ENCODE measurements around the gene ANHX.

ANHX gene

DNA sequence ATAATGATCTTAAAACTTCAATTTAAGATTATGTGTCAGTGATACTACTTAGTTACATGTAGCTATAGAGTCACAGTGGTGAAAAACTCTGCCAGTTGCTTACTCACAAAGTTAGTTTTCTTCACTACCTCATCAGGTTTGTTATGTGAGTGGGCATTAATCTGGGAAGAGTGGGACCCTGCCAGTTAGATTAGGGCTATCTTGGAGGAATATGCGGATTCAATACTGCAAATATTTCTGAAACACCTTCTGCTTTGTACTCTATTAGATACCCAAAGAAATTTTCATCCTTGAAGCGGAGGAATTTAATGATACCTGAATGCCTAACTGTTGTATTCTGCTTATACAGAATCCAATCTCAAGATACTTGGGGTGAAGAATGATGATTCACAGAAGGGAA, 29.3 kb downstream of the ANHX start:
- no peaks in the 10 kb centered on the region for H3K27me3 ChIP-seq (ENCODE audit: insufficient read depth, low read length, poor library complexity, severe bottlenecking)
- H3K4me1 ChIP-seq (ENCODE audit: insufficient read depth, low read length, poor library complexity, severe bottlenecking) = no peaks in the 10 kb centered on the region
- H3K9ac ChIP-seq (ENCODE audit: low read depth, low read length, poor library complexity, severe bottlenecking) = no peak overlapping the region
- no peaks in the 10 kb centered on the region for H3F3A ChIP-seq (ENCODE audit: low read depth)
- TF ChIP-seq, protein P1, sequence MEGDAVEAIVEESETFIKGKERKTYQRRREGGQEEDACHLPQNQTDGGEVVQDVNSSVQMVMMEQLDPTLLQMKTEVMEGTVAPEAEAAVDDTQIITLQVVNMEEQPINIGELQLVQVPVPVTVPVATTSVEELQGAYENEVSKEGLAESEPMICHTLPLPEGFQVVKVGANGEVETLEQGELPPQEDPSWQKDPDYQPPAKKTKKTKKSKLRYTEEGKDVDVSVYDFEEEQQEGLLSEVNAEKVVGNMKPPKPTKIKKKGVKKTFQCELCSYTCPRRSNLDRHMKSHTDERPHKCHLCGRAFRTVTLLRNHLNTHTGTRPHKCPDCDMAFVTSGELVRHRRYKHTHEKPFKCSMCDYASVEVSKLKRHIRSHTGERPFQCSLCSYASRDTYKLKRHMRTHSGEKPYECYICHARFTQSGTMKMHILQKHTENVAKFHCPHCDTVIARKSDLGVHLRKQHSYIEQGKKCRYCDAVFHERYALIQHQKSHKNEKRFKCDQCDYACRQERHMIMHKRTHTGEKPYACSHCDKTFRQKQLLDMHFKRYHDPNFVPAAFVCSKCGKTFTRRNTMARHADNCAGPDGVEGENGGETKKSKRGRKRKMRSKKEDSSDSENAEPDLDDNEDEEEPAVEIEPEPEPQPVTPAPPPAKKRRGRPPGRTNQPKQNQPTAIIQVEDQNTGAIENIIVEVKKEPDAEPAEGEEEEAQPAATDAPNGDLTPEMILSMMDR (conservative IDR thresholded peaks at IDR 0.05; ENCODE audit: low read length) = no peak
- TF ChIP-seq EZH2phosphoT487 (IDR thresholded peaks at IDR 0.05; ENCODE audit: borderline replicate concordance) = no peak
- H3K36me3 ChIP-seq (ENCODE audit: insufficient read depth, low read length) = no peaks in the 10 kb centered on the region
- H4K20me1 ChIP-seq (ENCODE audit: insufficient read depth, low read length, poor library complexity, severe bottlenecking) = no peaks in the 10 kb centered on the region
- H3K9me3 ChIP-seq (ENCODE audit: insufficient read depth, low read depth, low read length) = peaks cover 75% of the 10 kb centered on the region
- H3K9me2 ChIP-seq (replicated peaks; ENCODE audit: low read depth, low read length) = no peaks in the 10 kb centered on the region
- H3K4me2 ChIP-seq (ENCODE audit: low read depth, low read length, poor library complexity, severe bottlenecking) = no peak overlapping the region
- no peak overlapping the region for H3K4me3 ChIP-seq (ENCODE audit: low read length, poor library complexity, severe bottlenecking)
- H2AFZ ChIP-seq (ENCODE audit: low read length) = no peak overlapping the region
- H3K79me2 ChIP-seq (ENCODE audit: insufficient read depth, low read length) = no peaks in the 10 kb centered on the region

GRCh38 chr12:133204264-133204603, 31.4 kb downstream of the ANHX start:
- Histone ChIP-seq H4K20me1 (ENCODE audit: insufficient read depth, low read length, poor library complexity, severe bottlenecking) (no peaks in the 10 kb centered on the region), H3F3A (ENCODE audit: low read depth) (no peaks in the 10 kb centered on the region), H3K4me3 (ENCODE audit: low read length, poor library complexity, severe bottlenecking) (no peak overlapping the region), H3K79me2 (ENCODE audit: insufficient read depth, low read length) (no peaks in the 10 kb centered on the region), H3K36me3 (ENCODE audit: insufficient read depth, low read length) (no peaks in the 10 kb centered on the region), H3K9me3 (ENCODE audit: insufficient read depth, low read depth, low read length) (peaks cover 69% of the 10 kb centered on the region), H3K9me2 (replicated peaks; ENCODE audit: low read depth, low read length) (no peaks in the 10 kb centered on the region), H3K4me2 (ENCODE audit: low read depth, low read length, poor library complexity, severe bottlenecking) (no peak overlapping the region), H2AFZ (ENCODE audit: low read length) (no peak overlapping the region), H3K9ac (ENCODE audit: low read depth, low read length, poor library complexity, severe bottlenecking) (no peak overlapping the region), H3K27me3 (ENCODE audit: insufficient read depth, low read length, poor library complexity, severe bottlenecking) (no peaks in the 10 kb centered on the region), H3K4me1 (ENCODE audit: insufficient read depth, low read length, poor library complexity, severe bottlenecking) (no peaks in the 10 kb centered on the region)
- TF ChIP-seq, protein P1 (conservative IDR thresholded peaks at IDR 0.05; ENCODE audit: low read length) = no peak
- no peak for TF ChIP-seq EZH2phosphoT487 (IDR thresholded peaks at IDR 0.05; ENCODE audit: borderline replicate concordance)

GRCh38 chr12:133203344-133204263, 32.1 kb downstream of the ANHX start:
- Histone ChIP-seq H3K9me2 (replicated peaks; ENCODE audit: low read depth, low read length) (no peaks in the 10 kb centered on the region), H3K9me3 (ENCODE audit: insufficient read depth, low read depth, low read length) (peaks cover 67% of the 10 kb centered on the region), H3K4me2 (ENCODE audit: low read depth, low read length, poor library complexity, severe bottlenecking) (no peak overlapping the region), H3K27me3 (ENCODE audit: insufficient read depth, low read length, poor library complexity, severe bottlenecking) (no peaks in the 10 kb centered on the region), H4K20me1 (ENCODE audit: insufficient read depth, low read length, poor library complexity, severe bottlenecking) (no peaks in the 10 kb centered on the region), H3K79me2 (ENCODE audit: insufficient read depth, low read length) (no peaks in the 10 kb centered on the region), H3K36me3 (ENCODE audit: insufficient read depth, low read length) (no peaks in the 10 kb centered on the region), H3K4me1 (ENCODE audit: insufficient read depth, low read length, poor library complexity, severe bottlenecking) (no peaks in the 10 kb centered on the region), H2AFZ (ENCODE audit: low read length) (no peak overlapping the region), H3K4me3 (ENCODE audit: low read length, poor library complexity, severe bottlenecking) (no peak overlapping the region), H3F3A (ENCODE audit: low read depth) (no peaks in the 10 kb centered on the region), H3K9ac (ENCODE audit: low read depth, low read length, poor library complexity, severe bottlenecking) (no peak overlapping the region)
- TF ChIP-seq, protein P1 (conservative IDR thresholded peaks at IDR 0.05; ENCODE audit: low read length) = no peak
- no peak for TF ChIP-seq EZH2phosphoT487 (IDR thresholded peaks at IDR 0.05; ENCODE audit: borderline replicate concordance)

Measured in Loucy (cell line).